NCI-H446 treated with DMSO at 0.1 percent for 48 hours (cell line): ENCODE data around the gene RNF223.
"Not testable (repeated sequence)": the region's sequence is repeated elsewhere in the genome, so short reads cannot be mapped to it uniquely, and the experiment has no call there.

Experiments
- DNase-seq: peaks from one replicate; lab custom pipeline; 2025; lab: John Stamatoyannopoulos, UW

Gene RNF223

DNA sequence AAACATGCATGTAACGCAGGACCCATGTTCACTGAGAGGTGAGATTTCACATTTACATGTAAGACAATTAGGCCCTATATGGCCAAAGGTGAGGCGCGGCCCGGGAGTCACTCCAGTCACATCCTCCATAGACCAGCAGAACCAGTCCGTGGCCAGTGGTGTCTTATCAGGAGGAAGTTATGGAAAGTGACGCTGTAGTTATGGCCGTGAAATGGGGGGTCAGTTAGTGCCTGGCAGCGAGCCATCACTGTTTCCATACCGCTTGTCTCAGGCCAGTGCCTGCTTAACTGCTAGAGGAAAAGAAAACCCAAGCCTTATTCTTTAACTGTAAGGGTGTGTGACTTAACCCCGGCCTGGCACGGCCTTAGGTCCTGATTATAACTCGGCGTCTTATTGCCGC lies 35.6 kb upstream of the RNF223 start:
- DNase-seq, result no peak

DNA sequence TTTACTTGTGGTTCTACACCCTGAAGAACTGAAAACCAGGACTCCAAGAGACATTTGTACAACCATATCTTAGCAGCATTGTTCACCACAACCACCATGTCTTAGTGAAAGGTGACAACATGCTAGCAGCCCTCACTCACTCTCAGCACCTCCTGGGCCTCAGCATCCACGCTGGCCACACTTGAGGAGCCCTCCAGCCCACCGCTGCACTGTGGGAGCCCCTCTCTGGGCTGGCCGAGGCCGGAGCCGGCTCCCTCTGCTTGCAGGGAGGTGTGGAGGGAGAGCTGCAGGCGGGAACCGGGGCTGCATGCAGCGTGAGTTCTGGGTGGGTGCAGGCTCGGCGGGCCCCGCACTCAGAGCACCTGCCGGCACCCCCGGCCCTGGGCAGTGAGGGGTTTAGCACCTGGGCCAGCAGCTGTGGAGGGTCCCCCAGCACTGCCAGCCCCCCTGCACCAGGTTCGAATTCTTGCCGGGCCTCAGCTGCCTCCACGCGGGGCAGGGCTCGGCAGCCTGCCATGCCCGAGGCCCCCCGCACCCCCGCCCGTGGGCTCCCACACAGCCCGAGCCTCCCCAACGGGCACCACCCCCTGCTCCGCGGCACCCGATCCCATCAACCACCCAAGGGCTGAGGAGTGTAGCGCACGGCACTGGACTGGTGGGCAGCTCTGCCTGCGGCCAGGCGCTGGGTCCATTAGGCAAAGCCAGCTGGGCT lies 32.6 kb upstream of the RNF223 start:
- no peak for DNase-seq

DNA sequence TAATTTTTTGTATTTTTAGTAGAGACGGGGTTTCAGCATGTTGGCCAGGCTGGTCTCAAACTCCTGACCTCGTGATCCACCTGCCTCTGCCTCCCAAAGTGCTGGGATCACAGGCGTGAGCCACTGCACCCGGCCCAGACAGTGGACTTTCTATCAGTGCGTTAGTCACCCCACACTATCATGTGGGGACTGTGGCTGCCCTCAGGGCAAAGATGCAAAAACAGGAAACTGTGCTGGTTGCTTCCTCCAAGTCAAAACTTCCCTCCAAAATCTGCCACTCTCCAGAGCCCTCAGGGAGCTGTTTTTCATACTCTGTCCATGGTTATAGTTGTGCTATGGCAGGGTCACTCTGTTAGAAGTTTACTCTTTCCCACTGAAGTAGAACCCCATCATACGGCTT lies 30.0 kb upstream of the RNF223 start:
- DNase-seq, result not testable (repeated sequence)

- DNase-seq, result no peak
Observed at GRCh38 chr1:1101503-1101902, 27.4 kb upstream of the RNF223 start.

GRCh38 chr1:1100296-1100695 lies 26.2 kb upstream of the RNF223 start:
- no peak for DNase-seq

- DNase-seq, result no peak
Observed at GRCh38 chr1:1099506-1100183, 25.5 kb upstream of the RNF223 start.

GRCh38 chr1:1098681-1099421 lies 24.7 kb upstream of the RNF223 start:
- DNase-seq, result no peak

DNA sequence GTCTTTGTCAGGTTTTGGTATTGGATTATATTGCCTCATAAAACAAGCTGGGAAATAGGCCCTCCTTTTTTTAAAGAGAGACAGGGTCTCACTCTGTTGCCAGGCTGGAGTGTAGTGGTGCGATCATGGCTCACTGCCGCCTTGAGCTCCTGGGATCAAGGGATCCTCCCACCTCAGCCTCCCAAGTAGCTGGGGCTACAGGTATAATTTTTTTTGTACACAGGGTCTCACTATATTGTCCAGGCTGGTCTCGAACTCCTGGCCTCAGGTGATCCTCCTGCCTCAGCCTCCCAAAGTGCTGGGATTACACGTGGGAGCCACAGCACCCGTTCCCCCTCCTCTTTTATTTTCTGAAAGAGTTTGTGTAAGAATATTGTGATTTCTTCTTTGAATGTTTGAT lies 22.0 kb upstream of the RNF223 start:
- not testable (repeated sequence) for DNase-seq

DNA sequence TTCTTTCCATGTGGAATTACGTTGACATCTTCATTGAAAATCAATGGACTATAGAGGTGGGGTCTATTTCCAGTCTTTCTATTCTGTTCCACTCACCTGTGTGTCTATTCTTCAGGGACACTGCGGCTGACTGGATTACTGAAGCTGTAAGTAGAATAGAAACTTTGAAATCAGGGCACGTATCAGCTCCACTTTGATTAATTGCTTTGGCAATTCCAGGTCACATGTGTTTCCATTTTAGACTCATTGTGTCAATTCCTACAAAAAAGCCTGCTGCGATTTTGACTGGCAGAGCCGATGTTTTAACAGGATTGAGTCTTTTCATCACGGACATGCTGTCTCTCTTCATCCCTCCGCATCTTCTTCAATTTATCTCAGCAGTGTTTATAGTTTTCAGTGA lies 20.9 kb upstream of the RNF223 start:
- DNase-seq, result no peak

- DNase-seq, result no peak
Observed at GRCh38 chr1:1093610-1093943, 19.5 kb upstream of the RNF223 start.

- DNase-seq, result no peak
Observed at GRCh38 chr1:1092894-1093609, 18.9 kb upstream of the RNF223 start.

DNA sequence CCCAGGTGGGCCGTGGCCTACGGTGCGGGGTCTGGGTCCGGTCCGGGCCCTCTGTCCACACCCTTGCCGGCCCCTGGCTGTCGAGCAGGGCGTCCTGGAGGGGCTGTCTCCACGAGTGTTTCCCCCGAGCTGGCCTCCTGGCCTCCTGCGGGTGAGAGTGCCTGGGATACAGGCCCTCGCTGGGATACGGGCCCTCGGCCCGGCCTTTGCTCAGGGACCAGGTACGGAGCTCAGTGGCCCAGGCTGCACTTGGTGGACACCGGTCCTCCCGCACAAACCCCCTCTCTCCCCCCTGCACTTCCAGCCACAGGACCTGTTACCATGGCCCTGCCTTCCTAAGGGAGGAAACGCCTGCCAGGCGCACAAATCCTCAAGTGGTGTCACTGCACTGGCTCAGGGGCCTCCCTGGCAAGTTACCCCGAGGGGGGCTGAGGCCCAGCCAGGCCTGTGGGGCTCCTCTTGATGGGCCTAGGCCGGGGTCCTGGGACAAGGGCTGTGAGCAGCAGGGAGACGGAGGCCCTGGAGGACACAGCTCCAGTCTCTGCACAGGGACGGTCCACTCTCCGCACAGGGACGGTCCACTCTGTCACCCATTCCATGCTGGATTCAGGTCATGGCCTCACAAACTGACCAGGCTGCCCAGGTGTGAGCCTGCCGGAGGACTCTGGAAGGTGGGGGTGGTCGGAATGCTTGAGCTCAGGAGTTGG lies 18.2 kb upstream of the RNF223 start:
- no peak for DNase-seq

GRCh38 chr1:1091344-1092148 lies 17.4 kb upstream of the RNF223 start:
- DNase-seq, result no peak

- DNase-seq, result no peak
Observed at GRCh38 chr1:1090424-1091343, 16.6 kb upstream of the RNF223 start.

- no peak for DNase-seq
Observed at GRCh38 chr1:1089731-1090423, 15.8 kb upstream of the RNF223 start.

DNA sequence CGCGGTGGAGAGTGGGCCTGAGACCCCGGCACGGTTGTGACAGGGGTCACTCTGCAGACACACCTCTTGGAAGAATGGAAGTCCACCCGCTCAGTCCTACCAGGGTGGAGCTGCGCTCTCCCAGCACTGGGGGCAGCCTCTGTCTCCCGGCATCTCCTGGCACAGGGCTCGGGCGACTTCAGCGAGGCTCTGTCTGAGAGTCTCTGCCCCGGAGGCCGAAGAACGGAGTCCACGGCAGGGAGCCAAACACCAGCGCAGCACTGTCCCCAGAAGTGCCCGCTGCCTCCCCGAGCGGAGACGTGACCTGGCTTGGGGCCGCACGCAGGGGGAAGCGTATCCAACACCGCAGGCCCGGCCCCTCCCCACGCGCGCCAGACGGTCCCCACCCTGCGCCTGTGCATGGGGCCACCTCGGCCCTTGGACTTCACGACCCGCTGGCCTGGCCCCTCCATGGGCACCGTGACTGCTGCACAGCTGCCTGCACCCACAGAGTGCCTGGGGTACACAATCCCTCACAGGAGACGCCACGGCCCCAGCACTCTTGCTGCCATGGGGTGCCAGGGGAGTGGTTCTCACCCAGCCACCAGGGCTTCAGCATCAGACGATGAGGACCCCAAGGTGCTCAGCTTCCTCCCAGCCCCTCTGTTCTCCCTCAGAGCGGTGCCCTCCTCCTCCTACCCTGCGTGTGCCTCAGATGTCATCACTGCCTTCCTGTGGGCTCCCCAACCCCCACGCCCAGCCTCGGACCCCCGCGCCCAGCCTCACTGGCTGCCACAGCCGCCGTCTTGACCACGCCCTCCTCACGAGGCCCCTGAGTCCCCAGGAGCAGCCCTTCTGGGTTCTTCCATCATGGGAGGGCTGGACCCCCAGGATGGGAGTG lies 14.9 kb upstream of the RNF223 start:
- DNase-seq, result no peak

DNA sequence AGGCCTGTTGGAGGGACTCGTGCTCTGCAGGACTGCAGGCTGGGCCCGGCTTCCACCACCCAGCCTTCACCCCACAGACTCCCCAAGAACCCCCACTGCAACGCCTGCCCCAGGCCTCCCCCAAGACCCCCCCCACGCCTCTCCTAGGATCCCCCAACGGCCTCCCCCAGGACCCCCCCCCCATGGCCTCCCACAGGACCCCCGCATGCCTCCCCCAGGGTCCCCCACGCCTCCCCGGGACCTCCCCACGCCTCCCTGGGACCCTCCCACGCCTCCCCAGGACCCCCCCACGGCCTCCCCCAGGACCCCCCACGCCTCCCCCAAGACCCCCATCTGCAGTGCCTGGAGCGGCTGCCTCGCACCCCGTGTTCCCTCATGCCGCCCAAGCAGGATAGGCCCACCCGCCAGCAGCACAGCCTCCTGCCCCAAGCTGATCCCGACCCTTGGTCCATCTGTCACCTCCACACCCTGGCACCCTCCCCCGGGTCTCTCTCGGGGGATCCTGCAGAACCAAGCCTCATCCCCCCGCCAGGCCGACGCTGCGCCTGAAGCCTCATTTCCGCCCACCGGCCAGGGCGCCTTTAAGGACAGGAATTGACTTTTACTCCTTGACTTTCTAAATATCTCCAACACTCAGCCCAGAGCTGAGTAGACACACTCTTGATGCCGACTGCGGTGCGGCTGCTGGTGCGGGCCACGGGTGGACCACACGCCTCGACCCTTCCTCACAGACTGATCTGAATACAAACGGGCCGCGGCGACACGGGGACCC lies 14.1 kb upstream of the RNF223 start:
- no peak for DNase-seq
